Right ventricle myocardium inferior (tissue), 1 donor: ENCODE results near the gene ACAA1. TPM values are rescaled to one million over a fixed set of nuclear protein-coding genes. Genes with fewer than 3 reads are reported as not detected.
"Not testable (repeated sequence)": the region's sequence is repeated elsewhere in the genome, so short reads cannot be mapped to it uniquely, and the experiment has no call there.

ENCODE experiments used
- ATAC-seq: fragments of 200-7000 bp; cut with Tn5 transposase; one replicate; pipeline ENCODE4 v1.9.1; 2020; ENCODE audit warnings: mild to moderate bottlenecking, moderate library complexity
- DNase-seq: peaks from one replicate; pipeline ENCODE4 v3.0.0; 2021; ENCODE audit errors: missing footprints
- intact Hi-C: fragments of 100-400 bp; cut with DNase I; formaldehyde crosslinking; loops from one replicate; pipeline ENCODE4 v1.11.0; 2022
- total RNA-seq: library from RNA; stranded (reverse); fragmentation: NEBNext Ultra II Directional; extraction: Animal tissue kit (Norgen Biotek cat#: 25700); gene quantifications from one replicate; pipeline ENCODE4 v1.2.1, GENCODE V29; 2021
- donor health status: DM: no; HTN: yes; CAD: no; lungs with severe emphysema.

The ACAA1 gene
- total RNA-seq, 1 donor from 2014 or later, result 116 TPM

DNA sequence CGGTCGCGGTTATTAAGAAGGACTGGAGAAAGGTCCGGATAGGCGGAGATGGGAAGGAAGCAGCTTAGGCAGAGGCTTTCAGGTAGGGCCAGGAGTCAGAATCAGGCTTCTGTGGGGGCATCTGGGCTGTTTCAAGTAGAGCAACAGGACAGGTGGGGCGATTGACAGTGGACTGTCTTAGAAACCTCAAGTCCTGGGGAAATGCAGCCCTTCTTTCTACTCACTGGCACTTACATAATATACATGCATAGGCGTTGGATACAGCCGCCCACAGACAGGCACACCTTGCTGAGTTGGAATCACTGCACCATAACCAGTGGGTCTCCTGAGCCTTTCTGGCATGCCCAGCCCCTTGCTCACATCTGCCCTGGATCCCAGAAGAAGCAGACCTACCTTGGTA is 2.3 kb upstream of the ACAA1 start:
- ATAC-seq (no peak), DNase-seq (peak; percentile 65)
- intact Hi-C loops, result loop anchor here (10.0 kb wide), 1 partner anchor 316 kb away; the partner anchor contains the start of gene ACVR2B

GRCh38 chr3:38138349-38139190 is 1.6 kb upstream of the ACAA1 start, which contains the start of gene MYD88:
TSS of gene MYD88 (plus strand) at chr3:38138661. CDS start at chr3:38138701, 40 bp downstream.
- ATAC-seq (peak; percentile 51), DNase-seq (peak; percentile 96)
- intact Hi-C loops, result loop anchor here (10.0 kb wide), 1 partner anchor 316 kb away; the partner anchor contains the start of gene ACVR2B

DNA sequence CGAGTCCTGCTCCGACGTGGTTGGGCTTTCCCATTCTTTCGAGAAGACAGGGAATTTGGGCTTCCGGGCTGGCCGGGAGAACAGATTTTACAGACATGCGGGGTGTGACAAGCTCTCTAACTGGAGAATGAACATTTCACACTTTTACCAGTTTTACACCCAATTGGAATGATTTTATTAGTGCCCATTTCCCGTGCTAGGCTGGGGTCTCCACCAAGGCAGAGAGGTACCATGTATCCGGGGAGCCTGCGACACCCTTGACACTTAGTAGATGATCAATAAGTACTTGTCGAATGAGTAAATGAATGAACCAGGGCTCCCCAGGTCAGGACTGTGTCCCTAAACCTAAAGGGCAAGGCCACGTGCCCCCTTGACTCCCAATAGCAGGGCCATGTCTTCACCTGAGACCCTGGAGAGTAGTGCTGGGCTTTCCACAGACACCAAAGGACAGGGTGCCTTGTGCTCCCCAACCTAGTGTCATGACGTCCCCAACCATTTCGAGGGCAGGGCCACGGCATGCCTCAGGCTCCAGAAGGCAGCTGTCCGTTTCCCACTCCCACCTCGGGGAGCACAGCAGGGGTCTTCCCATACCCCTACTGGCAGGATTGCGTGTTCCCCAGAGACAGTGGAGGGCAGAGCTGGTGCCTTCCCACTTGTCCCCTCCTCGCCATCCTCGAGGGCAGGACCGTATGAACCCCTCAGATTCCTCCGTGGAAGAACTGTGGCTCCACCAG is 855 bp upstream of the ACAA1 start:
- ATAC-seq (no peak), DNase-seq (no peak)
- intact Hi-C loops, result loop anchor here (1.0 to 10.0 kb wide), 2 partner anchors 28 to 317 kb away; partner anchors contain the start of genes ACVR2B and OXSR1

- DNase-seq (peak; percentile 74), ATAC-seq (no peak)
- intact Hi-C loops, result loop anchor here (10.0 kb wide), 1 partner anchor 318 kb away; the partner anchor contains the start of gene ACVR2B
Observed at GRCh38 chr3:38136393-38136776, 542 bp downstream of the ACAA1 start.

DNA sequence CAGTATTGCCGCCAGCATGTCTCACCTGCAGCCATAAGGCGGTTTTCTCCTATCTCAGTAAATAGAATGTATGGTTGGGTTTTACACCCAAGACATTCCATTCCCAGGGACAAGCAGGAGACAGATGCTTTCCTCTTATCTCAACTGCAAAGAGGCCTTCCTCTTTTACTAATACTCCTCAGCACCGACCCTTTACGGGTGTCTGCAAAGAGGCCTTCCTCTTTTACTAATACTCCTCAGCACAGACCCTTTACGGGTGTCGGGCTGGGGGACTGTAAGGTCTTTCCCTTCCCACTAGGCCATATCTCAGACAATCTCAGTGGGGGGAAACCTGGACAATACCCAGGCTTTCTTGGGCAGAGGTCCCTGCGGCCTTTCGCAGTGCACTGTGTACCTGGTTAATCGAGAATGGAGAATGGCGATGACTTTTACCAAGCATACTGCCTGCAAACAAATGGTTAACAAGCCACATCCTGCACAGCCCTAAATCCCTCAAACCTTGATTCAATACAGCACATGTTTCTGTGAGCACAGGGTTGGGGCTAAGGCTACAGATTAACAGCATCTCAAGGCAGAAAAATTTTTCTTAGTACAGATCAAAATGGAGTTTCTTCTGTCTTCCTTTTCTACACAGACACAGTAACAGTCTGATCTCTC is 1.2 kb downstream of the ACAA1 start:
- not testable (repeated sequence) for ATAC-seq
- intact Hi-C loops, result loop anchor here (10.0 kb wide), 1 partner anchor 319 kb away; the partner anchor contains the start of gene ACVR2B

GRCh38 chr3:38134517-38135143 is 2.3 kb downstream of the ACAA1 start:
- DNase-seq, ATAC-seq: not testable (repeated sequence)
- intact Hi-C loops, result loop anchor here (10.0 kb wide), 1 partner anchor 320 kb away; the partner anchor contains the start of gene ACVR2B

More for the DNA sequence above, 1.2 kb downstream of the ACAA1 start:
- DNase-seq, result peak; percentile 2

DNA sequence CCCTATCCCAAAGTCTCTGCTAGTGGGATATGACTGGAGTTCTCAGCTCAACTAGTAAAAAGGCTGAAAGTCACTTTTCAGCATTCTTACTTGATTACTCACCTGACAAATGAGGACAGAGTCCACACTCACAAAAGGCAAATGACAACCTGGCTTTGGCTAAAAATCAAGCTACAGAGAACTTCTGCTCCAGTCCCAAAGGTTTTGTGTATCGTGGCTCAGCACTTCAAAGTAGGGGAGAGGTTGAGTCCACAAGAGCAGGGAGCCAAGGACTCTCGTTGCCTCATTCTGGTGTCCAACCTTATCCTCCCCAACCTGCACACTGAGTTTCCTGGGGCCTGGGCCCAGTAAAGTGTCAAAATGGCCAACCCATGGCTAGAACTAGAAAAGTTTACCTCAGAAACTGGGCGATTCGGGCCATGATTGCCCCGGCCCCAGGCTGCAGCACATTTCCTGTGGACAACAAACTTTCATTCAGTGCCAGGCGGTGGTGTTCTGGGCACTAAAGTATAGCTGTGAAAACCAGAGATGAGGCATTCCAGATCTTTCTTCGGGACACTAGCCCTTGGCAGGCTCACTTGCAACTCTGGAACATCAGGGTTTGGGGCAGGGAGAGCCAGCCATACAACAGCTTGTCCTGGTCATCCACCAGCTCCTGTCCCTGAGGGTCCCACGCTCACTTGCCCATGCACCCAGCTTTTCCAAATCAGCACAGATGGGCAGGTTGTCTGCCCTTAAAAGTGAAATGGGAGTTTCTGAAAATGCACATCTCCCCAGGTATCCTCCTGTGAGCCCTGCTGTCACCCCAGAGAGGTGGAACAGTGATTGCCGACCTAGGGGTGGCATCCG is 3.1 kb downstream of the ACAA1 start:
- peak; percentile 1 for DNase-seq
- ATAC-seq, result no peak
- intact Hi-C loops, result loop anchor here (10.0 kb wide), 1 partner anchor 321 kb away; the partner anchor contains the start of gene ACVR2B

DNA sequence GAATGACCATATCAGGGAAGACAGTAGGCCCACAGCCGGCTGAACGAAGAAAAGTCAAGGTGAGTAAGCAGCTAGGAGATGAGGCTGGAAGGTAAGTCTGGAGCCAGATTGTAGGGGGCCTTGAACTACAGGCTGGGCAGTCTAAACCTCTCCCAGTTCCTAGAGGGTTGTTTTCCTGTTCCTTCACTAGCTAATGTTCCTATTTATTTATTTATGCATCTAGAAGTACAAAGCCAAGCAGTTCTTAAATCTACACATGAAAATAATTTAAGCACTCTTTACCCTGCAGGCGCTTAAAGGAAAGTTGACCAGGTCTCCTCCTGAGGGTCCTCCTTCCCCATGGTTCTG is 3.7 kb downstream of the ACAA1 start:
- no peak for DNase-seq
- intact Hi-C loops, result loop anchor here (10.0 kb wide), 1 partner anchor 322 kb away; the partner anchor contains the start of gene ACVR2B
- no peak for ATAC-seq

DNA sequence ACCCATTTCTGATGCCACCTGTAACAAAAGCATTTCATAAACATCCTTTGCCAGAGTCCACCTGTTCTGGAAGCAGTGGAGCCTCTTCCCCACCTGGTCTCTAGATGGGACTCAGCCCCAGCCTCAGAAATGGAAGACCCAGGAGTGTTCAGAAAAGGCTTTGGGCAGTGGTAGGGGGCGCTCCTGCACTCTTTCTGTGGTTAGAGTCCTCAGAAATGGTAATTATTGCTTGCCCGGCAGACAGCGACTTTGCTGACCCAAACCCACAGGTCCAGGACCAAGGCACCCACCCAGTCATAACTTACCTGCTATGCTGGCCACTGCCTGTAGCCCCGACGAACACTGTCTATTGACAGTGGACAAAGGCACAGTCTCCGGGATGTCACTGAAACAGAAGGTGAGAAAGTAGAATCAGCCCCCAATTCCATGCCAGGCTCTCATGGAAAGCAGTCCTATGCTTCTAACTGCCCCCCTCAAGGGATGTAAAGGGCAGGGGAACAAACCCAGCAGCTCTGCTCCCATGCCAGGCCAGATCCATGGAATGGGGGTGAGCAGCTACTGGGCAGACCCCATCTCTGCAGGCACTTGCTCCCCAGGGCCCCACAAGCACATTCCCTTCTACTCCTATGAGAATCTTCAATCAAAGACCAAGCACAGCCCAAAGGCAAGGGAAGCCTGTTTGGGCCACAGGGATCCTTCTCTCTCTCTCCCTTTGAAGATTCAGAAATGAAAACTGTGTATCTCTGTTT is 5.1 kb downstream of the ACAA1 start:
- intact Hi-C loops, result loop anchor here (10.0 kb wide), 1 partner anchor 323 kb away; the partner anchor contains the start of gene ACVR2B

GRCh38 chr3:38130631-38131065 is 6.3 kb downstream of the ACAA1 start:
- ATAC-seq (no peak), DNase-seq (peak; percentile 66)
- intact Hi-C loops, result loop anchor here (10.0 kb wide), 1 partner anchor 324 kb away; the partner anchor contains the start of gene ACVR2B

More for the DNA sequence above, 5.1 kb downstream of the ACAA1 start:
- peak; percentile 57 for DNase-seq
- ATAC-seq, result no peak

- ATAC-seq (no peak), DNase-seq (peak; percentile 2)
- intact Hi-C loops, result loop anchor here (5.0 kb wide), 1 partner anchor 108 kb away; no protein-coding TSS in a partner anchor
Observed at GRCh38 chr3:38129058-38129457, 7.9 kb downstream of the ACAA1 start.

- intact Hi-C loops, result loop anchor here (5.0 kb wide), 1 partner anchor 109 kb away; no protein-coding TSS in a partner anchor
- DNase-seq (no peak), ATAC-seq (no peak)
Observed at GRCh38 chr3:38128303-38128655, 8.6 kb downstream of the ACAA1 start.

- intact Hi-C loops, result loop anchor here (5.0 kb wide), 1 partner anchor 110 kb away; no protein-coding TSS in a partner anchor
- DNase-seq, result peak; percentile 26
- ATAC-seq, result peak; percentile 53
Observed at GRCh38 chr3:38127611-38128302, 9.2 kb downstream of the ACAA1 start.

GRCh38 chr3:38126121-38126892 is 10.6 kb downstream of the ACAA1 start:
- DNase-seq (peak; percentile 3), ATAC-seq (no peak)
- intact Hi-C loops, result loop anchor here (5.0 kb wide), 1 partner anchor 111 kb away; no protein-coding TSS in a partner anchor
